K562 (cell line): ENCODE measurements around the gene NFKBIB. TPM values are rescaled to one million over a fixed set of nuclear protein-coding genes. Genes with fewer than 3 reads are reported as not detected.
A peak's percentile ranks its signal among the peaks of the same experiment; 100 is the strongest.

Experiments used
- ARID3A ChIP-seq: IDR thresholded peaks from 2 replicates; pipeline ENCODE4 v1.6.1; 2012; ENCODE audit warnings: low read depth, low read length, improper control_type of control experiment, borderline replicate concordance
- CBX2 ChIP-seq: fragments of 200-600 bp; sonication (generic); IDR thresholded peaks from one replicate; pipeline ENCODE4 v1.6.1; 2012; ENCODE audit warnings: mild to moderate bottlenecking, low read length, inconsistent platforms; ENCODE audit not compliant: insufficient read depth, poor library complexity, severe bottlenecking
- ELF2 ChIP-seq: fragments of 250-450 bp; sonication (Bioruptor Pico); IDR thresholded peaks from 2 replicates; pipeline ENCODE4 v1.5.0; 2021; ENCODE audit warnings: mild to moderate bottlenecking
- HDGF ChIP-seq: fragments of 450-650 bp; IDR thresholded peaks from 2 replicates; pipeline ENCODE4 v1.6.1; 2016
- ID3 ChIP-seq, 2 experiments: fragments of 250-450 bp in 1 of 2; fragments of 450-650 bp in 1 of 2; sonication (Bioruptor Pico) in 1 of 2; IDR thresholded peaks; 2 replicates each; pipeline versions ENCODE4 v1.6.1 to v1.8.0; 2016 to 2021; ENCODE audit warnings: mild to moderate bottlenecking in 2 of 2, moderate library complexity in 2 of 2, missing compliant biosample characterization in 1 of 2, missing genetic modification characterization in 1 of 2
- ILK ChIP-seq: fragments of 450-650 bp; IDR thresholded peaks from 2 replicates; pipeline ENCODE4 v1.6.1; 2016; ENCODE audit warnings: missing genetic modification characterization, low read depth, mild to moderate bottlenecking, missing compliant biosample characterization, moderate library complexity, borderline replicate concordance
- MEF2D ChIP-seq: conservative IDR thresholded peaks from 2 replicates; pipeline ENCODE4 v1.6.1; 2016; ENCODE audit warnings: low read depth, missing genetic modification characterization, missing compliant biosample characterization
- NCOR1 ChIP-seq: fragments of 450-650 bp; IDR thresholded peaks from 2 replicates; pipeline ENCODE4 v1.6.1; 2016; ENCODE audit warnings: mild to moderate bottlenecking, moderate library complexity
- NONO ChIP-seq, 2 experiments: fragments of 200-400 bp in 1 of 2; fragments of 450-650 bp in 1 of 2; formaldehyde crosslinking in 1 of 2; IDR thresholded peaks; 2 replicates each; pipeline ENCODE4 v1.6.1; 2017; ENCODE audit warnings: low read depth in 2 of 2, mild to moderate bottlenecking in 2 of 2, moderate library complexity in 2 of 2, low read length in 1 of 2
- RFX1 ChIP-seq: fragments of 450-650 bp; IDR thresholded peaks from 2 replicates; pipeline ENCODE4 v1.6.1; 2016; ENCODE audit warnings: mild to moderate bottlenecking, moderate library complexity
- ZC3H8 ChIP-seq: fragments of 450-650 bp; IDR thresholded peaks from 2 replicates; pipeline ENCODE4 v1.6.1; 2017
- ZNF184 ChIP-seq: sonication (generic); formaldehyde crosslinking; IDR thresholded peaks from 2 replicates; pipeline ENCODE4 v1.5.0; 2020; ENCODE audit warnings: missing genetic modification reagents
- ZNF212 ChIP-seq: fragments of 450-650 bp; formaldehyde crosslinking; IDR thresholded peaks from 2 replicates; pipeline ENCODE4 v1.4.0; 2020; ENCODE audit warnings: mild to moderate bottlenecking
- ZNF263 ChIP-seq: sonication (generic); formaldehyde crosslinking; IDR thresholded peaks from 2 replicates; pipeline ENCODE4 v1.8.0; 2022; ENCODE audit warnings: mild to moderate bottlenecking, missing genetic modification reagents, borderline replicate concordance
- ZNF561 ChIP-seq: fragments of 450-650 bp; formaldehyde crosslinking; conservative IDR thresholded peaks from 2 replicates; pipeline ENCODE4 v1.4.0; 2020; ENCODE audit warnings: mild to moderate bottlenecking, moderate library complexity
- ZNF584 ChIP-seq: fragments of 200-800 bp; sonication (Bioruptor generic); IDR thresholded peaks from 2 replicates; pipeline ENCODE4 v1.6.1; 2016; ENCODE audit warnings: low read depth, mild to moderate bottlenecking, missing genetic modification characterization, missing compliant biosample characterization
- polyA plus RNA-seq, 8 experiments: library from polyadenylated mRNA; depleted of rRNA in 4 of 8; stranded (reverse) in 5 of 8; unstranded in 3 of 8; fragments of >200 nt; fragmentation: Nextera tagmentation in 2 of 8; fragmentation: Illumina TruSeq in 1 of 8; extraction: Ambion mirVana in 2 of 8; extraction: Trizol in 1 of 8; gene quantifications; 2 replicates each; pipeline versions ENCODE4 v1.2.1 to v1.2.3, GENCODE V29; 2011 to 2014; ENCODE audit warnings: inconsistent platforms in 1 of 8, missing spikeins in 1 of 8
- total RNA-seq, 7 experiments: library from RNA; depleted of rRNA in 6 of 7; stranded (reverse); fragments of >200 nt in 6 of 7; fragmentation: Illumina TruSeq in 2 of 7; extraction: Trizol in 2 of 7; gene quantifications; 2 replicates each; pipeline versions ENCODE4 v1.2.1 to v1.2.3, GENCODE V29; 2011 to 2021; ENCODE audit warnings: low replicate concordance in 1 of 7
- TF ChIP-seq, protein P1 (sequence below): fragments of 450-650 bp; formaldehyde crosslinking; IDR thresholded peaks from 2 replicates; pipeline ENCODE4 v1.4.0; 2020; ENCODE audit warnings: mild to moderate bottlenecking, mixed read lengths
- TF ChIP-seq, protein P2 (sequence below): sonication (generic); formaldehyde crosslinking; IDR thresholded peaks from 2 replicates; pipeline ENCODE4 v1.8.0; 2022; ENCODE audit warnings: missing genetic modification reagents, mild to moderate bottlenecking, borderline replicate concordance

The NFKBIB gene
- total and polyA plus RNA-seq, 9 of the 15 experiments (the other 6 are each of a cell fraction or from before 2014, with no cell fraction given): 1.5 to 44.9 (median 10.4) TPM

DNA sequence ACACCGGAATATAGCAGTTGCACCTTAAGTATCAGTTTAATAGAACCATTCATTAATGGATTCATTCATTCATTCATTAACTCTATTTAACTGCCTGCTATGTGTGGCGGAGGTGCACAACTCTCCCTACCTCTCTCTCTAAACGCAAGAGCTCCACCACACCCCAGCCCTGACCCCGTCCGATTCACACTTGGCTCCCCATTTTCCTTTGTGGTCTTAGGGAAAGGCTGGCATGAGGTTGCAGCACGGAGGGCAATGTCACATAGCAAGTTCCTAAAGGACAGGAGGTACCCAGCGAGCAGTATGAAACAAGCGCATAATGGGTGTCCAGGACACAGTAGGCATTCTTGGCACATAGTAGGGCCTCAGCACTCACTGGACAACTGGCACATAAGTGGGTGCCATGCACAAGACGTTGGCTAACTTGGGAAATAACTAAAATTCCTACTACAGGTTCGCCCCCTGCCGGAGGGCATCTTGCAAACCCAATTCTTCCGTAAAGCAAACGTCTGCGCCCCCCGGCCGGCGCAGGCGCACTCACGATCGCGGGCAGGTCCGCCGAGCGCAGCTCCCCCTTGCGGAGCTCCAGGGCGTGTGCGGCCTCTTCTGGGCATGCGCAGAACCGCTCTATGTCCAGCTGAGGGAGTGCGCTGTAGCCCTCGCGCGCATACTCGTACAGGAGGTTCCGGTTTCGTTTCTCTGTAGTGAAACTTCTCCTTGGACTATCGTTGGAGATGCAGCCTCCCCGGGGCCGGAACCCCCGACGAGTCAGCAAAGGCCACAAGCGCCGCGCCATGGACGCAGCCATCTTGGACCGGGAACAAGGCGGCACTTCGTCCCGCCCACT lies 30.4 kb downstream of the NFKBIB start, which contains the start of gene SARS2 (continued):
- TF ChIP-seq, protein P1, sequence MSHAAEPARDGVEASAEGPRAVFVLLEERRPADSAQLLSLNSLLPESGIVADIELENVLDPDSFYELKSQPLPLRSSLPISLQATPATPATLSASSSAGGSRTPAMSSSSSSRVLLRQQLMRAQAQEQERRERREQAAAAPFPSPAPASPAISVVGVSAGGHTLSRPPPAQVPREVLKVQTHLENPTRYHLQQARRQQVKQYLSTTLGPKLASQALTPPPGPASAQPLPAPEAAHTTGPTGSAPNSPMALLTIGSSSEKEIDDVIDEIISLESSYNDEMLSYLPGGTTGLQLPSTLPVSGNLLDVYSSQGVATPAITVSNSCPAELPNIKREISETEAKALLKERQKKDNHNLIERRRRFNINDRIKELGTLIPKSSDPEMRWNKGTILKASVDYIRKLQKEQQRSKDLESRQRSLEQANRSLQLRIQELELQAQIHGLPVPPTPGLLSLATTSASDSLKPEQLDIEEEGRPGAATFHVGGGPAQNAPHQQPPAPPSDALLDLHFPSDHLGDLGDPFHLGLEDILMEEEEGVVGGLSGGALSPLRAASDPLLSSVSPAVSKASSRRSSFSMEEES (CRISPR knock-in tag): no peak; the same call in 1 of the 2 replicates
- no peak for TF ChIP-seq CBX2
- TF ChIP-seq ZNF561 (CRISPR knock-in tag): 0 out of 2 replicates have a peak, but pooled peaks have one; percentile 74
- TF ChIP-seq MEF2D (tag): peak; percentile 59; the same call in 1 of the 2 replicates
- no peak for TF ChIP-seq ILK
- no peak for TF ChIP-seq ZNF212 (CRISPR knock-in tag)
- no peak for TF ChIP-seq RFX1
- TF ChIP-seq ZC3H8: no peak
- peak in 1 of 2 experiments; percentile 52; a peak in 1 of 4 replicates for TF ChIP-seq NONO (IDR thresholded peaks at IDR 0.05; ENCODE audit: low read depth in 2 of 2, low read length in 1 of 2)
- no peak for TF ChIP-seq ELF2 (CRISPR knock-in tag)
- TF ChIP-seq, protein P2, sequence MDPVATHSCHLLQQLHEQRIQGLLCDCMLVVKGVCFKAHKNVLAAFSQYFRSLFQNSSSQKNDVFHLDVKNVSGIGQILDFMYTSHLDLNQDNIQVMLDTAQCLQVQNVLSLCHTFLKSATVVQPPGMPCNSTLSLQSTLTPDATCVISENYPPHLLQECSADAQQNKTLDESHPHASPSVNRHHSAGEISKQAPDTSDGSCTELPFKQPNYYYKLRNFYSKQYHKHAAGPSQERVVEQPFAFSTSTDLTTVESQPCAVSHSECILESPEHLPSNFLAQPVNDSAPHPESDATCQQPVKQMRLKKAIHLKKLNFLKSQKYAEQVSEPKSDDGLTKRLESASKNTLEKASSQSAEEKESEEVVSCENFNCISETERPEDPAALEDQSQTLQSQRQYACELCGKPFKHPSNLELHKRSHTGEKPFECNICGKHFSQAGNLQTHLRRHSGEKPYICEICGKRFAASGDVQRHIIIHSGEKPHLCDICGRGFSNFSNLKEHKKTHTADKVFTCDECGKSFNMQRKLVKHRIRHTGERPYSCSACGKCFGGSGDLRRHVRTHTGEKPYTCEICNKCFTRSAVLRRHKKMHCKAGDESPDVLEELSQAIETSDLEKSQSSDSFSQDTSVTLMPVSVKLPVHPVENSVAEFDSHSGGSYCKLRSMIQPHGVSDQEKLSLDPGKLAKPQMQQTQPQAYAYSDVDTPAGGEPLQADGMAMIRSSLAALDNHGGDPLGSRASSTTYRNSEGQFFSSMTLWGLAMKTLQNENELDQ (CRISPR knock-in tag): no peak
- no peak for TF ChIP-seq ARID3A
- TF ChIP-seq ZNF584: no peak
- peak; percentile 74; the same call in 1 of the 2 replicates for TF ChIP-seq ZNF263 (CRISPR knock-in tag)
- no peak for TF ChIP-seq ZNF184
- TF ChIP-seq ID3 (CRISPR knock-in tag; IDR thresholded peaks at IDR 0.05): no peak
- TF ChIP-seq ID3 (tag; IDR thresholded peaks at IDR 0.05): 0 out of 2 replicates have a peak, but pooled peaks have one; percentile 52
- TF ChIP-seq NCOR1: 0 out of 2 replicates have a peak, but pooled peaks have one; percentile 7
- TF ChIP-seq HDGF: no peak
